Uterus (tissue), 4 donors: ENCODE results near the gene GATM. TPM values are rescaled to one million over a fixed set of nuclear protein-coding genes. Genes with fewer than 3 reads are reported as not detected.
"Not testable (repeated sequence)": the region's sequence is repeated elsewhere in the genome, so short reads cannot be mapped to it uniquely, and the experiment has no call there.

Source experiments
- DNase-seq, 2 donors: peaks; one replicate each; pipeline ENCODE4 v3.0.0-alpha.2; 2019 to 2020
- H3K27ac ChIP-seq, 2 donors: fragments of 200-600 bp; sonication (generic); 1 replicate in 1 of 2; 2 replicates in 1 of 2; pipeline ENCODE4 v1.5.1; 2016 to 2018
- H3K27me3 ChIP-seq, 2 donors: fragments of 200-600 bp; sonication (generic); one replicate each; pipeline ENCODE4 v1.5.1; 2018 to 2019; ENCODE audit warnings: control low read depth in 1 of 2
- H3K36me3 ChIP-seq, 2 donors: fragments of 200-600 bp; sonication (generic); one replicate each; pipeline ENCODE4 v1.5.1; 2019; ENCODE audit warnings: control low read depth in 1 of 2
- H3K4me1 ChIP-seq, 2 donors: fragments of 200-600 bp; sonication (generic); one replicate each; pipeline ENCODE4 v1.5.1; 2018 to 2019; ENCODE audit warnings: control low read depth in 1 of 2
- H3K4me3 ChIP-seq, 2 donors: fragments of 200-600 bp; sonication (generic); 1 replicate in 1 of 2; 2 replicates in 1 of 2; pipeline ENCODE4 v1.5.1; 2018 to 2019; ENCODE audit warnings: mild to moderate bottlenecking in 1 of 2
- H3K9me3 ChIP-seq, 2 donors: fragments of 200-600 bp; sonication (generic); one replicate each; pipeline ENCODE4 v1.5.1; 2019; ENCODE audit warnings: control low read depth in 1 of 2
- CTCF ChIP-seq, 4 experiments: fragments of 200-600 bp in 2 of 4; fragments of 450-650 bp in 2 of 4; sonication (generic) in 2 of 4; IDR thresholded peaks; one replicate each; pipeline ENCODE4 v1.5.1; 2016 to 2019; ENCODE audit warnings: antibody characterized with exemption in 4 of 4, mild to moderate bottlenecking in 2 of 4, moderate library complexity in 1 of 4
- POLR2A ChIP-seq, 2 donors: fragments of 450-650 bp; IDR thresholded peaks; one replicate each; pipeline ENCODE4 v1.6.1; 2016; ENCODE audit warnings: antibody characterized with exemption in 2 of 2, mild to moderate bottlenecking in 1 of 2, moderate library complexity in 1 of 2
- intact Hi-C: fragments of 100-400 bp; cut with DNase I; formaldehyde crosslinking; loops from one replicate; pipeline ENCODE4 v1.15.1; 2023; ENCODE audit warnings: low total_unique reads
- total RNA-seq, 4 donors: library from RNA; depleted of rRNA in 3 of 4; stranded (reverse); fragments of >200 nt in 3 of 4; gene quantifications; one replicate each; pipeline versions ENCODE4 v1.1.0 to v1.2.4, GENCODE V29; 2014 to 2023
- donor health status: DM: yes; HTN: yes; CAD: no.

The GATM gene
- total RNA-seq, 4 donors from 2014 or later: 19.2 to 27.1 (median 23.6) TPM

- no peak for TF ChIP-seq CTCF (IDR thresholded peaks at IDR 0.05)
- TF ChIP-seq POLR2A (IDR thresholded peaks at IDR 0.05): no peak
- Histone ChIP-seq H3K36me3 (no peaks in the 10 kb centered on the region), H3K27ac (no peak overlapping the region), H3K4me1 (no peaks in the 10 kb centered on the region), H3K9me3 (no peaks in the 10 kb centered on the region), H3K27me3 (no peaks in the 10 kb centered on the region), H3K4me3 (no peak overlapping the region)
- intact Hi-C loops: no loop called here
- no peak for DNase-seq
These were observed 51.6 kb downstream of the GATM start for GRCh38 chr15:45326741-45327140.

GRCh38 chr15:45326280-45326679 is 52.1 kb downstream of the GATM start:
- Histone ChIP-seq H3K27ac (no peak overlapping the region), H3K4me1 (no peaks in the 10 kb centered on the region), H3K4me3 (no peak overlapping the region), H3K36me3 (no peaks in the 10 kb centered on the region), H3K9me3 (no peaks in the 10 kb centered on the region), H3K27me3 (no peaks in the 10 kb centered on the region)
- intact Hi-C loops: no loop called here
- TF ChIP-seq CTCF (IDR thresholded peaks at IDR 0.05) (no peak), POLR2A (IDR thresholded peaks at IDR 0.05) (no peak)
- no peak for DNase-seq

- no peaks in the 10 kb centered on the region for H3K9me3 ChIP-seq
- H3K27me3 ChIP-seq: no peaks in the 10 kb centered on the region
- TF ChIP-seq POLR2A (IDR thresholded peaks at IDR 0.05) (no peak), CTCF (IDR thresholded peaks at IDR 0.05) (no peak)
- H3K4me3 ChIP-seq: no peak overlapping the region
- no peak overlapping the region for H3K27ac ChIP-seq
- no peaks in the 10 kb centered on the region for H3K36me3 ChIP-seq
- intact Hi-C loops: no loop called here
- no peak for DNase-seq
- H3K4me1 ChIP-seq: no peaks in the 10 kb centered on the region
These were observed 57.7 kb downstream of the GATM start for GRCh38 chr15:45320581-45321205.

GRCh38 chr15:45319472-45320214 is 58.7 kb downstream of the GATM start:
- Histone ChIP-seq H3K9me3 (no peaks in the 10 kb centered on the region), H3K4me3 (no peak overlapping the region), H3K27ac (no peak overlapping the region), H3K36me3 (no peaks in the 10 kb centered on the region), H3K4me1 (no peaks in the 10 kb centered on the region), H3K27me3 (no peaks in the 10 kb centered on the region)
- no peak for DNase-seq
- TF ChIP-seq CTCF (IDR thresholded peaks at IDR 0.05): no peak
- TF ChIP-seq POLR2A (IDR thresholded peaks at IDR 0.05): no peak
- intact Hi-C loops: no loop called here

GRCh38 chr15:45314960-45315359 is 63.4 kb downstream of the GATM start:
- H3K27ac ChIP-seq: no peak overlapping the region
- no peak overlapping the region for H3K4me3 ChIP-seq
- H3K4me1 ChIP-seq: no peaks in the 10 kb centered on the region
- H3K9me3 ChIP-seq: no peaks in the 10 kb centered on the region
- no peaks in the 10 kb centered on the region for H3K27me3 ChIP-seq
- TF ChIP-seq CTCF (IDR thresholded peaks at IDR 0.05): no peak
- no peak for TF ChIP-seq POLR2A (IDR thresholded peaks at IDR 0.05)
- no peak for DNase-seq
- no peaks in the 10 kb centered on the region for H3K36me3 ChIP-seq
- intact Hi-C loops: no loop called here

- intact Hi-C loops, H3K4me1 ChIP-seq, H3K9me3 ChIP-seq, DNase-seq, H3K27me3 ChIP-seq, H3K27ac ChIP-seq, H3K4me3 ChIP-seq, H3K36me3 ChIP-seq: not testable (repeated sequence)
These were observed 64.2 kb downstream of the GATM start for GRCh38 chr15:45314117-45314516.
